GM11168 (cell line): ENCODE results near the gene KRTAP1-5.
"Not testable (repeated sequence)": the region's sequence is repeated elsewhere in the genome, so short reads cannot be mapped to it uniquely, and the experiment has no call there.

Source experiments
- in situ Hi-C: fragments of 300-500 bp; cut with MboI; formaldehyde crosslinking; loops from one replicate; pipeline ENCODE4 v1.12.0; 2022; ENCODE audit warnings: low sequenced_read_pairs; ENCODE audit not compliant: unreplicated experiment

KRTAP1-5 gene

DNA sequence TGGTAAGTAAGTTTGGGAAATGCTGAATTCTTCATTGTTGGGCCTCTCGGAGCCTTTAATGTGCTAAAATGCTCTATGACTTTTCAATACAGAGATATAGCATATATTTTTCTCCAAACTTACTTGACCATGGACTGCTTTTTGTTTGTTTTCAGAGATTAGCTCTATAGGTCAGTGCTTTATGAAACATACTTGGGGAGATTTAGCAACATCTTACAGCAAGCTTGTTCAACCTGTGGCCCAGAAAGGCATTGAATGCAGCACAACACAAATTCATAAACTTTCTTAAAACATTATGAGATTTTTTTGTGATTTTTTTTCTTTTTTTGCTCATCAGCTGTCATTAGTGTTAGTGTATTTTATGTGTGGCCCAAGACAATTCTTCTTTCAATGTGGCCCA lies 17.1 kb downstream of the KRTAP1-5 start:
- in situ Hi-C loops = no loop called here

DNA sequence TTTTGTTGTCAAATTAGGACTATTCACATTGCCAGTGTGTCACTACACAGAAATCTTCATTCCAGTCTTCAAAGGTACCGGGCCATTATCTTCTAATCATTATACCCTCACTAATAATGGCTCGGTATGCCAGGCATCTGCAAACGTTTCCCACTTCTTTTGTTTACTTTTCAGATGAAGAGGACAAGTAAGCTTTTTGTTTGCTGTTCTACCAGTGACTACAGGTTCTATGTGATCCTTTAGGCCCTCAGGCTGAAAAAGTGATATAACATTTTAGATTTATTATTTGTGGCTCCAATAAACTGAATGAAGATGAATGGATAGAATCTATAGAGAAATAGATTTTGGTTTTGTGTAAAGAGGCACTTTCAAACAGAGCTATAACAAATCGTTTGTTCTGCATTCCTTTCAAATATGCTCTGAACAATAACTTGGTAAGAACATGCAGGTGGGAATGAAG lies 17.7 kb downstream of the KRTAP1-5 start:
- in situ Hi-C loops = no loop called here

DNA sequence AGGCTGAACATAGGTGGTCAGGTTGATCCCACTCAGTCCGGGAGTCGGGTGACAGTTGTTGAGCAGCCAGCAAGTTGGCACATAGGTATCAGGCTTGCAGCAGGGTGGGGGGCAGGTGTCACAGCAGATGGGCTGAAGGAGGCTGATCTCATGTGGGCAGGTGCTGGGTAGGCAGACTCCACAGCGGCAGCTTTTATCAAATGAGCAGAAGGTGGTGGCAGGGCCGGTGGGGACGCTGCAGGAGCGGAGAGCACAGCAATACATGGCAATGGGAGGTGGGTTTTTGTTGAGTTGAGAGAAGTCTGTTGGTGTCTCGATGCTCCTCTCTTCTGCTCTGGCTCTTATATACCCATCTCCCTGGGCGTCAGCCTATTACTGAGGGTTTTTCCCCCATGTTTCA lies 18.2 kb downstream of the KRTAP1-5 start, which contains the start of gene KRTAP3-1:
Gene KRTAP3-1, minus strand, starts transcription at position 318 of the 400 bp plus-strand sequence. Its CDS starts 54 bp downstream, at position 264.
- in situ Hi-C loops = no loop called here

DNA sequence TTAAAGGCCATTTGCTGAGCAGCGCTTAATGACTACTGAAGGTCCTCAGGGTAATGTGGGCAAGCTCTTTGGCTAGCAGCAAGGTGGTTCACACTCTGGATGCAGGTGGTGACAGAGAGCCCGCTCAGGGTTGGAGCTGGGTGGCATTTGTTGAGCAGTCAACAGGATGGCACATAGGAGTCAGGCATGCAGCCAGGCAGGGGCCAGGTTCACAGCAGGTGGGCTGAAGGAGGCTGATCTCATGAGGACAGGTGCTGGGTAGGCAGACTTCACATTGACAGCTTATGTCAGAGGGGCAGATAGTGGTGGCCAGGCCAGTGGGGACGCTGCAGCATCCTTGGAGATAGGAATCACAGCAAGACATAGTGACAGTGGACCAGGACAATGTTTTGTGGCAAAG lies 22.6 kb downstream of the KRTAP1-5 start:
- in situ Hi-C loops = no loop called here

DNA sequence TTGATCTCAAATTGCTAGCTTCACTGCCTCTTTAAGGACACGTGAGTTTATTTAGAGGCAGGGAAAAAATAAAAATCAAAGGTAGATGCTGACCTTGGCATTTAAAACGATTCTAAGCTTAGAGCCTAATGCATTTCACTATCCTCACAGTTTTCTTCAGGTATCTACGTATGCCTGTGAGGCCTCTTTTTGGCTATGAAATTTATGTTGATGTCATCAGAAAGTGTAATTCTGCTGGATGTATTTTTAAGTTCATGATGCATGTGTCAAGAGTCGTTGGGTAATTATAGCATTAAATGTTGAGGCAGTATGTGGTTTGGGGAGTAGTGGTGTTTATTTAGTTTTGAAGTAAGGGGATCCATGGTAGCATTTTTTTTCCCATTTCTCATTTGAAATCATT lies 23.1 kb downstream of the KRTAP1-5 start:
- in situ Hi-C loops = no loop called here

DNA sequence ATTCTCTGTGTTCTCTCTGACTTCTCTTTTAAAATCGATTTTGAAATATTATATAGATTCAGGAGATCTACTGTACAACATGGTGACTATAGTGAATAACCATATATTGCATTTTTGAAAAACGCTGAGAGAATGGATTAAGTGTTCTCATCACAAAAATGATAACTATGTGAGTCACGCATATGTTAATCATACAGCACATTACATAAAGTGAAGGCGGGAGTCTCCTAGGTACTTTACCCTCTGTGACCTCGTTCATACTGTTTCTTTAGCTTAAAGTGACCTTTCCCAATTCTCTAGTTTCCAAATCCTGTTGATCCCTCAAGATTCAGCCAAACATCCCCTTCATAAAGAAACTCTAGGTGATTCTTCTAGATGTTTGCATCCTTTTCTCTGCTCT lies 24.2 kb downstream of the KRTAP1-5 start:
- in situ Hi-C loops = no loop called here

DNA sequence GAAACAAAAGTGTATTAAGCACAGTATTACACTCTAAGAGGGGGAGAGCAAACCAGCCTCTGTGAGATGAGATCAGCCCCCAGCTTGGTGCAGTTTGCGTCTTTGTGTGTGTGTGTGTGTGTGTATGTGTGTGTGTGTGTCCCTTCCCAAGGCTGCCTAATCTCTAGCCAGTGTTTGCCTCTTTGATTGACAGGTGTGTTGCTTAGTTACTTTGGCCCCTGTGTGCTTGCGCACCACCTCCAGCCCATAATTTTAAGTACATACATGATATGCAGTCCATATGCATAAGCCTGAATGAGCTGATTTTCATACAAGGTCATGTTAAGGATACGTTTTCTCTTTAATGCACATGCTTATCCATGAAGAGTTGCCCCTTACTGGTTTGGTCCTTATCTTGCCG lies 25.2 kb downstream of the KRTAP1-5 start:
- in situ Hi-C loops = no loop called here

DNA sequence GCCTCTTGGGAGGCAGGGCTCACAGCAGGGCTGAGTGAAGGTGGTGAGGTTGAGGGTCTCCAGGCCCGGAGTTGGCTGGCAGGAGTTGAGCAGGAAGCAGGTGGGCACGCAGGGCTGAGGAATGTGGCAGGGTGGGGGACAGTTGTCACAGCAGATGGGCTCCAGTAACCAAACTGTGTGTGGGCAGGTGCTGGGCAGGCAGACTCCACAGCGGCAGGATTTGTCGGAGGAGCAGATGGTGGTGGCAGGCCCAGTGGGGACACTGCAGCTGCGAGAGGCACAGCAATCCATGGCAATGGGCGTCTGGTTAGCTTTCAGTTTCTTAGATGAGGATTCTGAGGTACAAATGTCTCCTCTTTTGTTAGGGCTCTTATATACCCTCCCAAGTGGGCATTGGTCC lies 27.4 kb downstream of the KRTAP1-5 start, which contains the start of gene KRTAP3-2:
Gene KRTAP3-2, minus strand, starts transcription at position 344 of the 400 bp plus-strand sequence. Its CDS starts 53 bp downstream, at position 291.
- in situ Hi-C loops = not testable (repeated sequence)

DNA sequence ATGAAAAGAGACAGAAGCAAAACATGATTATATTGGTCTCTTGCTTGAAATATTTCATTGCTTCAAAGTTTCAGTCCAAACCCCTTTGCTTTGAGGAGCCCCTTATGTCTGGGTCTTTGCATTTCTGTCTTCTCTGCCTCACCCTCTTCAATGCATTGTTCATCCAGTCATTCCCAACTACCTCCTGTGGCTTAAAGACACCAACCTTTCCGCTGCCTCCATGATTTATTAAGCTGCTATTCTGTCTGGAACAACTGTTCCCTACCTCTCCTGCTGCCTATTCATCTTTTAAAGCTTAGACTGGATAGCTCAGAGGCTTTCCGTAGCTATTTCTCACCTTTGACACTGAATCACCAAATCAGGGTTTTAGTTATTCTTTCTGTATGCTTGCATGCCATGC lies 29.6 kb downstream of the KRTAP1-5 start:
- in situ Hi-C loops = no loop called here

DNA sequence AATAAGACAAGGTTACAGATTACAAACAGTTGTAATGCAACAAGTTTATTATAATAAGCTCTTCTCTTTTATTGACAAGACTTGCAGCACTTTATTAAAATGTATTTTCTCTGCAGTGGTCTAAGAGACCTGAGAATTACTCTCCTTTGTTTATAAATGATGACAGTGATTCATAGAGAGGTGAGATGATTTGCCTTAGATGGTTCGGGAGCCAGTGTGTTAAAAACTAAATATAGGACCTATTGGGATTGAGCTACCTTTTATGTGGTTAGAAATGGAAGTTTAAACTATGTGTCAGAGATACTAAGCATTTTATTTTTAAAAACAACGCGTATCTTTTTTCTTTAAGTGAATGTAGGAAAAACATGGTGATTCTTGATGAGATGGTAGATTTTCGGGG lies 30.2 kb downstream of the KRTAP1-5 start:
- in situ Hi-C loops = no loop called here

DNA sequence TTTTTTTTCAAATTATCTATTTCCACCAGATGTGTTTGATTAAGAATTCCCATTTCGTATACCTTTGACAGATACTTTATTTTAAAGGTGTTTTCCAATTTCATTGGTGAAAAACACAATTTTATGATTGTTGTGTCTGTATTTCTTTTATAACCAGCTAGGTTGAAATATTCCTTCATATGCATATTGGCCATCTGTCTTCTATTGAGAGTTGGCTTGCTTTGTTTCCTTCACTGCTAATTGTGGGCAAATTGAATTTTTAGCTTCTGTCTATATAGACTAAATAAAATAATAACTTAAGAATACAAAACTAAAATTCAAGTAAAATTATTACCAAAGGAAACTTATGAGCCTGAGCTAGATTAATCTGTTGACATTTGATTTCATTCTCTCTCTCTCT lies 31.9 kb downstream of the KRTAP1-5 start:
- in situ Hi-C loops = no loop called here

DNA sequence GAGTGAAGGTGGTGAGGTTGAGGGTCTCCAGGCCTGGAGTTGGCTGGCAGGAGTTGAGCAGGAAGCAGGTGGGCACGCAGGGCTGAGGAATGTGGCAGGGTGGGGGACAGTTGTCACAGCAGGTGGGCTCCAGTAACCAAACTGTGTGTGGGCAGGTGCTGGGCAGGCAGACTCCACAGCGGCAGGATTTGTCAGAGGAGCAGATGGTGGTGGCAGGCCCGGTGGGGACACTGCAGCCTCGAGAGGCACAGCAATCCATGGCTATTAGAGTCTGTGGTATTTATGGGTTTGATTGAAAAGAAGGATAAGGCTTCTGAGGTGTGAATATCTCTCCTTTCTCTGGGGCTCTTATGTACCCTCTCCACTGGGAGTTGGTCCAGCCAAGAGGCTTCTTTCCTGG lies 33.2 kb downstream of the KRTAP1-5 start, which contains the start of gene KRTAP3-3:
Gene KRTAP3-3, minus strand, starts transcription at position 326 of the 400 bp plus-strand sequence. Its CDS starts 67 bp downstream, at position 259.
- in situ Hi-C loops = no loop called here

DNA sequence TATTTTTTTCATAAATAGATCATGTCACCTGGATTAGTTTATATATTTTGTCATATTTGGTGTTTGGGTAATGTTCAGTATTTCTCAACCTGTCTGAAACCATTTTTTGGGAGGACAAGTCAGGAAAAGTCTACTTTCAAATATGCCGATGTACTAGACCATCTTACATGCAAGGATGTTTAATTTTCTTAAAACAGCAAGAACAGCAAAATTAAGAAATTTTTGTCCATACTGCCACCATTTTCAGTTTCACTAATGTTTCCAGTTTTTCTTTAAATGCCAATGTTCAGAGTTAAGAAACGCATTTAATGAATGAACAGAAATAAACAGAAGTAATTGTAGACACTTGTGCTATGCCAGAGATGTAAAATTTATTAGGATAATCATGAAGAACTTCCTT lies 33.9 kb downstream of the KRTAP1-5 start:
- in situ Hi-C loops = no loop called here

DNA sequence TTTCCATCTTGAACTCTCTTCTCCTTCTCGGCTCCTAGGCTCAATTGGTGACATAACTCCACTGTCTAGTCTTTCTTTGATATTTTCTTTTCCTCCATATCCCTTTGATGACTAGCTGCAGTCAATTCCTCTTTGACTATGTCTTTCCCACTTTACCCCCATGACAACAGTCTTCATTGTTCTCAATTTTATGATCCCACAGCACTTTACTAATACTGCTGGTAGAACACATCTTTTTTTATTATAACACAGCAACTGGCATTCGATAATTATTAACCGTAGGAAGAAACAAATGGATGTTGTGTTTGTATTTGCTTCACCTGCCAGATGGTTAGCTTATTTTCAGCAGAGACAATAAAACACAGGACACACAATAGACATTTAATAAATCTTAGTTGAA lies 34.3 kb downstream of the KRTAP1-5 start:
- in situ Hi-C loops = no loop called here

DNA sequence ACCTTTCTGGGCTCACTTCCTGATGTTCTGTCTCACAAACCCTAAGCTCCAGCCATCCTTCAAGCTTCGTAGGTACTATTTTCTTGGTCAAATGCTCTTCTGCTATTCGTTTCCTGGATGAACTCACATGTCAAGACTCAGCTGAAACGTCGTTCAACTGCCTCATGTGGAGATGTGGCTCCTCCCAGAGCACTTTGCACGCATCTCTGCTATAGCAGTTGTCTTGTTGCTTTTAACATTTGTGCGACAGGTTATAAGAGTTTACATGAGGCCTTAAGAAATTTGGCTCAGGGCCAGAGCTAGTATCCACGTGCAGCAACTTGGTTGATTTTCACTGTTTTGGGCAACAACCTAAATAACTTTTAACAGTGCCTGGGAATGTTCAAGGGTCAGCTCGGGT lies 40.1 kb downstream of the KRTAP1-5 start:
- in situ Hi-C loops = no loop called here

DNA sequence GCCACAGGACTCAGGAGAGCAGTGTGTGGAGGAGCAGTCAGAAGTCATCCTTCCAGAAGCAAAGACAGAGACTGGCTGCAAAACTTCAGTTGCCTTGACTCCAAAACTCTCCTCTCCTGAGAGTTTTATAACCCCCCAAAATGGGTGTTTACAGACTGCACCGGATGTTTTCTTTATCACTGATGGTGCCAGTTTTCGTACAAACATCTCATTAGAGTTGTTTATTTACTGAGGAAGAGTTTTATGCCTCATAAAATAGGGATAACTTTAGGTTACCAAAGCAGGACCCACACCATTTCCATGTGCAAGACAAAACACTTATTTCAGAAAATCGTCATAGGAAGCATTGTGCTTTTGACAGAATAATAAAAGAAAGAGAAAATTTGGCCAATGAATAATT lies 42.8 kb downstream of the KRTAP1-5 start, which contains the start of gene KRT40:
Gene KRT40, minus strand, starts transcription at position 101 of the 400 bp plus-strand sequence. Its CDS starts 53 bp downstream, at position 48.
- in situ Hi-C loops = no loop called here

DNA sequence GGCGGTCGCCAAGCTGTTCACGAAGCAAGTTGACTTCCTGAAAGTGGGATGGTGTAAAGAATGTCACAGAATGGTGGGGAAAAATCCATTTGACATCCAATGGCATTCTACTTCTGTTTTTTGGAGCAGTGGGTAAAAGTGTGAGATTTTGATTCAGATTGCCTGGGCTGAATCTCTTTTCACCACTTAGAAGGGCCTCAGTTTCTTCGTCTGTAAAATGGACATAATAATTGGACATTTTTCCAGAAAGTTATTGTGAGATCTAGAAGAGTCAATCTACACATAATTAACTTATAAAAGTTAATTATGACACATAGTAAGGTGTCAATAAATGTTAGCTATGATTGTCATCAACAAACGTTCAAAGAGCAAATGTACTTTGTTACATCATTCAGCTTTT lies 45.9 kb downstream of the KRTAP1-5 start:
- in situ Hi-C loops = no loop called here

DNA sequence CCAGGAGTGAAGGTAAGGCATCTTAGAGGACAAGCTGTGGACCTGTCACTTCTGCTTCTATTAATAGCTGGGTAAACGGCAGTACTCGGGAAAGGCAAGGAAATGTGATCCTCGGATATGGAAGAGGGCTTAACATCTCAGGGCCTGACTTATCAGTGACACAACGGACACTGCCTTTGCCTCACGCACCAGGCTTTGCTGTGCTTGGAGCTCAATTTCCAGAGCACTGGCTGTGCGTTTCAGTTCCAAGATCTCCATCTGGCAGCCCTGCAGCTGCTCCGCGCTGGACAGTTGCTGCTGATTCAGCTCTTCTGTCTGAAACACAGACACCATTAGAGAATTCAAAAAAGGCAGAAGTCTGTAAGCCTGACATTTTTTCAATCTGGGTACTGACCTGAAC lies 46.4 kb downstream of the KRTAP1-5 start:
- in situ Hi-C loops = no loop called here

DNA sequence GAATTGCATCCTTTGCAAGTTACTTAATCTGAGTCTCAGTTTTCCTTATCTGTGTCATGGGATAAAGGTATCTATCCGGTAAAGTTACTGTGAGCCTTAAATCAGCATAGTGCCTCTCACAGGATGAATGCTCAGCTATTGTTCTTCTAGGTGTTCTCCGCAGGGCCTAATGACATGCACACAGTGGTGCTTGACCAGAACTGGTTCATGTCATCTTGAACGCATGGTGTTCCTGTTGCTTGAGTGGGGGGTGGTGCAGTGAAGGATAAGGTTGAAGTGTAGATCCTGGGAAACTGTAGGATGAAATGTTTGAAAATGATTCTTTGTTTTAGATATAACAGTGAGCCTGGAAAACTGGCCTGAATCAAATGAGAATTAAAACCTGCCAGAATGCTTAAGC lies 46.9 kb downstream of the KRTAP1-5 start:
- in situ Hi-C loops = no loop called here

DNA sequence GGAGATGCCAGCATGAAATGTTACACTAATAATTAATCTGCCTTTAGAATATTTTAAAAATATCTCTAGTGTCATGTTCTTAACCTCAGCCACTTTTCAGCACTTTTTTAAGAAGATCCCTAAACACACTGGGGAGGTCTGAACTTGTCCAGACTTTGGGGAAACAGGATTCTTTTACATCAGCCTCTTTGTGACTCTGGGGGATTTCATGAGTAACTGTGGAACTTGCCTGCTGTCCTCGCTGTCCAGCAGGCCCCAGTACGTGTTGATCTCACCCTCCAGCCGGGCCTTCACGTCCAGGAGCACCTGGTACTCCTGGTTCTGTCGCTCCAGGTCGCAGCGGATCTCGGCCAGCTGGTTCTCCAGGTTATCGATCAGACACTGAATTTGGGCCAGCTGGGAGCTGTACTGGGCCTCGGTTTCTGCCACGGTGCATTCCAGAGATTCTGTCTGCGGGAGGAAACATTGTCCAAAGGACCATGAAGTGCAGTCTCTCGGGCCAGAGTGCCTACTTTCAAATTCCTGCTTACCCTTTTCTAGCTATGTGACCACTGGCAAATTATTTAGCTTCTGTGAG lies 48.3 kb downstream of the KRTAP1-5 start:
- in situ Hi-C loops = no loop called here
